Glutamatergic neuron (in vitro differentiated cells): ENCODE results near the gene MON1B. TPM values are rescaled to one million over a fixed set of nuclear protein-coding genes. Genes with fewer than 3 reads are reported as not detected.

Experiments
- DNase-seq: peaks from one replicate; pipeline ENCODE4 v3.0.0; 2022
- H3K27ac Mint-ChIP-seq: one replicate; pipeline ENCODE4 v1.8.0; 2020; ENCODE audit warnings: mild to moderate bottlenecking, mixed read lengths, inconsistent platforms; ENCODE audit not compliant: unreplicated experiment
- H3K27me3 Mint-ChIP-seq: one replicate; pipeline ENCODE4 v1.8.0; 2020; ENCODE audit warnings: mild to moderate bottlenecking, moderate library complexity, mixed read lengths, inconsistent platforms; ENCODE audit not compliant: unreplicated experiment
- H3K36me3 Mint-ChIP-seq: one replicate; pipeline ENCODE4 v1.8.0; 2020; ENCODE audit warnings: mild to moderate bottlenecking, mixed read lengths, inconsistent platforms; ENCODE audit not compliant: unreplicated experiment
- H3K4me1 Mint-ChIP-seq: one replicate; pipeline ENCODE4 v1.8.0; 2020; ENCODE audit warnings: mild to moderate bottlenecking, low read depth, mixed read lengths, inconsistent platforms; ENCODE audit not compliant: unreplicated experiment
- H3K4me3 Mint-ChIP-seq: one replicate; pipeline ENCODE4 v1.8.0; 2020; ENCODE audit warnings: mild to moderate bottlenecking, mixed read lengths, inconsistent platforms; ENCODE audit not compliant: unreplicated experiment
- H3K9me3 Mint-ChIP-seq: one replicate; pipeline ENCODE4 v1.8.0; 2020; ENCODE audit warnings: mild to moderate bottlenecking, moderate library complexity, mixed read lengths, inconsistent platforms; ENCODE audit not compliant: unreplicated experiment
- total RNA-seq: library from RNA; stranded (reverse); fragmentation: NEBNext Ultra II Directional; extraction: Animal tissue kit (Norgen Biotek cat#: 25700); gene quantifications from one replicate; pipeline ENCODE4 v1.2.1, GENCODE V29; 2021; ENCODE audit not compliant: unreplicated experiment
- TF ChIP-seq, protein P1 (sequence below): fragments of 200-600 bp; sonication (generic); IDR thresholded peaks from one replicate; pipeline ENCODE4 v1.5.0; 2021; ENCODE audit not compliant: partially characterized antibody, unreplicated experiment

MON1B gene
- total RNA-seq, 1 donor from 2014 or later, result 47.0 TPM

DNA sequence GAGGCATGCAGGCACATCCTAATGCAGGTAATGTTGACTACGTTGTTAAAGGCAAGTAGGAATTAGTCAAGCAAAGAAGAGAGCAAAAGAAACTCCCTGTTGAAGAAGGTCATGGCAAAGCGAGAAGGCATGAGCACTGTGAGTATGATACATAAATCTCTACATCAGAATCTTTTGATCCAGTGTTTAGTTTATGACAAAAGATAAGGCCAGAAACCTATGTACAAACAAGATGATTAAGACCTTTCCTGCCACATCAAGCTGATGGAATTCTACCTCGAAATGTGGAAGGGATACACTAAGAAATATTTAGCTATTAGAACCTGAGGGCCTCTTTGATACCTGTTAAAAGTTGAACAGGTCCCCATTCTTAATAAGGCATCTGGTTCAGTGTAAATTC, 28.4 kb downstream of the MON1B start:
- H3K27ac Mint-ChIP-seq, result no peak overlapping the region
- DNase-seq, result no peak
- peaks cover 3% of the 10 kb centered on the region for H3K4me1 Mint-ChIP-seq
- H3K36me3 Mint-ChIP-seq, result no peaks in the 10 kb centered on the region
- TF ChIP-seq, protein P1, sequence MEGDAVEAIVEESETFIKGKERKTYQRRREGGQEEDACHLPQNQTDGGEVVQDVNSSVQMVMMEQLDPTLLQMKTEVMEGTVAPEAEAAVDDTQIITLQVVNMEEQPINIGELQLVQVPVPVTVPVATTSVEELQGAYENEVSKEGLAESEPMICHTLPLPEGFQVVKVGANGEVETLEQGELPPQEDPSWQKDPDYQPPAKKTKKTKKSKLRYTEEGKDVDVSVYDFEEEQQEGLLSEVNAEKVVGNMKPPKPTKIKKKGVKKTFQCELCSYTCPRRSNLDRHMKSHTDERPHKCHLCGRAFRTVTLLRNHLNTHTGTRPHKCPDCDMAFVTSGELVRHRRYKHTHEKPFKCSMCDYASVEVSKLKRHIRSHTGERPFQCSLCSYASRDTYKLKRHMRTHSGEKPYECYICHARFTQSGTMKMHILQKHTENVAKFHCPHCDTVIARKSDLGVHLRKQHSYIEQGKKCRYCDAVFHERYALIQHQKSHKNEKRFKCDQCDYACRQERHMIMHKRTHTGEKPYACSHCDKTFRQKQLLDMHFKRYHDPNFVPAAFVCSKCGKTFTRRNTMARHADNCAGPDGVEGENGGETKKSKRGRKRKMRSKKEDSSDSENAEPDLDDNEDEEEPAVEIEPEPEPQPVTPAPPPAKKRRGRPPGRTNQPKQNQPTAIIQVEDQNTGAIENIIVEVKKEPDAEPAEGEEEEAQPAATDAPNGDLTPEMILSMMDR, result no peak
- no peaks in the 10 kb centered on the region for H3K9me3 Mint-ChIP-seq
- H3K27me3 Mint-ChIP-seq, result no peaks in the 10 kb centered on the region
- H3K4me3 Mint-ChIP-seq, result no peak overlapping the region

GRCh38 chr16:77220427-77220826, 29.4 kb downstream of the MON1B start:
- Mint-ChIP-seq H3K27ac (no peak overlapping the region), H3K36me3 (peaks cover 4% of the 10 kb centered on the region), H3K9me3 (no peaks in the 10 kb centered on the region), H3K4me3 (no peak overlapping the region), H3K27me3 (no peaks in the 10 kb centered on the region), H3K4me1 (peaks cover 3% of the 10 kb centered on the region)
- DNase-seq, result no peak
- TF ChIP-seq, protein P1, result no peak

DNA sequence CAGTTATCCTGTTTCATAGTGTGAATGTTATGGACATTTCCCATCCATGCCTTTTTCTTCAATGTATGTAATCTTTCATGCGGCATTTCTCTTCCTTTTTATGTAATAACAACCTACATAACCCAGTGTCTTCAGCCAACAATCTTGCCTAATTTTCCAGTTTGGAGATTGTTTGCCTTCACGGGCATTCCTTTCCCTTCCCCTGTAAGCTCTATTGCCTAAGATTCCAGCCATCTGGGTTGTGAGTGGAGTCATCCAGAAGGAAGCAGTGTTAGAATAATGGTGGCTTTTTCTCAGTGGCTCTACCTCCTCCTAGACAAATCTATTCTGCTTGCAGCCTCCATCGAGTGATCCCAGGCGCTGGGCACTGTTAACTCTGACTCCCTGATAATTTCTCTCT, 30.5 kb downstream of the MON1B start:
- TF ChIP-seq, protein P1, result no peak
- H3K4me3 Mint-ChIP-seq, result no peak overlapping the region
- peaks cover 6% of the 10 kb centered on the region for H3K36me3 Mint-ChIP-seq
- H3K27ac Mint-ChIP-seq, result no peak overlapping the region
- no peak for DNase-seq
- peaks cover 3% of the 10 kb centered on the region for H3K4me1 Mint-ChIP-seq
- no peaks in the 10 kb centered on the region for H3K9me3 Mint-ChIP-seq
- H3K27me3 Mint-ChIP-seq, result no peaks in the 10 kb centered on the region

- Mint-ChIP-seq H3K4me3 (no peak overlapping the region), H3K36me3 (peaks cover 6% of the 10 kb centered on the region), H3K27ac (no peak overlapping the region), H3K4me1 (peaks cover 3% of the 10 kb centered on the region), H3K27me3 (no peaks in the 10 kb centered on the region), H3K9me3 (no peaks in the 10 kb centered on the region)
- TF ChIP-seq, protein P1, result peak; percentile 39
- no peak for DNase-seq
These were observed 32.2 kb downstream of the MON1B start for GRCh38 chr16:77223184-77223583.

GRCh38 chr16:77225182-77225581, 34.2 kb downstream of the MON1B start:
- no peak overlapping the region for H3K27ac Mint-ChIP-seq
- TF ChIP-seq, protein P1, result no peak
- no peaks in the 10 kb centered on the region for H3K9me3 Mint-ChIP-seq
- DNase-seq, result no peak
- H3K4me1 Mint-ChIP-seq, result peaks cover 3% of the 10 kb centered on the region
- no peaks in the 10 kb centered on the region for H3K27me3 Mint-ChIP-seq
- no peak overlapping the region for H3K4me3 Mint-ChIP-seq
- peaks cover 6% of the 10 kb centered on the region for H3K36me3 Mint-ChIP-seq
